HepG2 (cell line): ENCODE measurements around the gene GAREM1. TPM values are rescaled to one million over a fixed set of nuclear protein-coding genes. Genes with fewer than 3 reads are reported as not detected.

Experiments
- CEBPG ChIP-seq: IDR thresholded peaks from 2 replicates; pipeline ENCODE4 v1.6.1; 2016
- FOXP1 ChIP-seq, 2 experiments: fragments of 450-650 bp in 1 of 2; IDR thresholded peaks; 2 replicates each; pipeline ENCODE4 v1.6.1; 2017 to 2018; ENCODE audit warnings: antibody characterized with exemption in 1 of 2
- HDAC1 ChIP-seq: sonication (generic); formaldehyde crosslinking; IDR thresholded peaks from 2 replicates; pipeline ENCODE4 v1.5.1; 2020; ENCODE audit warnings: mild to moderate bottlenecking, missing genetic modification reagents
- HDAC2 ChIP-seq: sonication (generic); formaldehyde crosslinking; IDR thresholded peaks from 2 replicates; pipeline ENCODE4 v1.4.0; 2020; ENCODE audit warnings: missing genetic modification reagents
- KDM3A ChIP-seq: IDR thresholded peaks from 2 replicates; pipeline ENCODE4 v1.6.1; 2018; ENCODE audit warnings: low read depth, missing compliant biosample characterization
- PCBP1 ChIP-seq: fragments of 200-400 bp; formaldehyde crosslinking; IDR thresholded peaks from 2 replicates; pipeline ENCODE4 v1.6.1; 2017; ENCODE audit warnings: mild to moderate bottlenecking, low read depth, low read length, borderline replicate concordance
- PHF8 ChIP-seq: sonication (generic); formaldehyde crosslinking; IDR thresholded peaks from 2 replicates; pipeline ENCODE4 v1.5.0; 2020; ENCODE audit warnings: missing genetic modification reagents
- PPARG ChIP-seq: conservative IDR thresholded peaks from 2 replicates; pipeline ENCODE4 v1.6.1; 2016; ENCODE audit warnings: missing biosample characterization, missing genetic modification reagents
- SAP130 ChIP-seq: IDR thresholded peaks from 2 replicates; pipeline ENCODE4 v1.6.1; 2016; ENCODE audit warnings: low read depth
- SMAD1 ChIP-seq: sonication (generic); formaldehyde crosslinking; IDR thresholded peaks from 2 replicates; pipeline ENCODE4 v1.4.0; 2020; ENCODE audit warnings: missing genetic modification reagents, low read depth, mild to moderate bottlenecking, borderline replicate concordance
- ZNF10 ChIP-seq: sonication (generic); formaldehyde crosslinking; IDR thresholded peaks from 2 replicates; pipeline ENCODE4 v1.4.0; 2020; ENCODE audit warnings: mild to moderate bottlenecking, low read depth, missing genetic modification reagents, borderline replicate concordance
- polyA plus RNA-seq, 8 experiments: library from polyadenylated mRNA; depleted of rRNA in 3 of 8; stranded (reverse) in 7 of 8; unstranded in 1 of 8; fragments of >200 nt; fragmentation: Illumina TruSeq in 4 of 8; extraction: Trizol in 4 of 8; gene quantifications; 2 replicates each; pipeline versions ENCODE4 v1.2.1 to v1.2.3, GENCODE V29; 2011 to 2016; ENCODE audit warnings: low read depth in 4 of 8, missing spikeins in 1 of 8, mixed read lengths in 1 of 8; ENCODE audit not compliant: insufficient read depth in 1 of 8
- total RNA-seq, 5 experiments: library from RNA; depleted of rRNA; stranded (reverse); fragments of >200 nt; fragmentation: Illumina TruSeq; extraction: Trizol; gene quantifications; 2 replicates each; pipeline ENCODE4 v1.2.3, GENCODE V29; 2016; ENCODE audit warnings: low read depth in 1 of 5
- TF ChIP-seq, protein P1 (sequence below): sonication (generic); formaldehyde crosslinking; conservative IDR thresholded peaks from 2 replicates; pipeline ENCODE4 v1.4.0; 2020; ENCODE audit warnings: mild to moderate bottlenecking, missing genetic modification reagents, moderate library complexity
- TF ChIP-seq, protein P2 (sequence below): sonication (generic); formaldehyde crosslinking; IDR thresholded peaks from 2 replicates; pipeline ENCODE4 v1.5.0; 2020; ENCODE audit warnings: mild to moderate bottlenecking, missing genetic modification reagents, borderline replicate concordance
- TF ChIP-seq, protein P3 (sequence below): sonication (generic); formaldehyde crosslinking; IDR thresholded peaks from 2 replicates; pipeline ENCODE4 v1.8.1; 2023; ENCODE audit warnings: mild to moderate bottlenecking, missing genetic modification reagents
- TF ChIP-seq, protein P4 (sequence below): sonication (generic); formaldehyde crosslinking; IDR thresholded peaks from 2 replicates; pipeline ENCODE4 v1.4.0; 2020; ENCODE audit warnings: missing genetic modification reagents
- TF ChIP-seq, protein P5 (sequence below): sonication (generic); formaldehyde crosslinking; IDR thresholded peaks from 2 replicates; pipeline ENCODE4 v1.4.0; 2020; ENCODE audit warnings: missing genetic modification reagents

The GAREM1 gene
- total and polyA plus RNA-seq, 2 of the 13 experiments (the other 11 are each of a cell fraction or from before 2014, with no cell fraction given) = 2.5 to 2.9 TPM

DNA sequence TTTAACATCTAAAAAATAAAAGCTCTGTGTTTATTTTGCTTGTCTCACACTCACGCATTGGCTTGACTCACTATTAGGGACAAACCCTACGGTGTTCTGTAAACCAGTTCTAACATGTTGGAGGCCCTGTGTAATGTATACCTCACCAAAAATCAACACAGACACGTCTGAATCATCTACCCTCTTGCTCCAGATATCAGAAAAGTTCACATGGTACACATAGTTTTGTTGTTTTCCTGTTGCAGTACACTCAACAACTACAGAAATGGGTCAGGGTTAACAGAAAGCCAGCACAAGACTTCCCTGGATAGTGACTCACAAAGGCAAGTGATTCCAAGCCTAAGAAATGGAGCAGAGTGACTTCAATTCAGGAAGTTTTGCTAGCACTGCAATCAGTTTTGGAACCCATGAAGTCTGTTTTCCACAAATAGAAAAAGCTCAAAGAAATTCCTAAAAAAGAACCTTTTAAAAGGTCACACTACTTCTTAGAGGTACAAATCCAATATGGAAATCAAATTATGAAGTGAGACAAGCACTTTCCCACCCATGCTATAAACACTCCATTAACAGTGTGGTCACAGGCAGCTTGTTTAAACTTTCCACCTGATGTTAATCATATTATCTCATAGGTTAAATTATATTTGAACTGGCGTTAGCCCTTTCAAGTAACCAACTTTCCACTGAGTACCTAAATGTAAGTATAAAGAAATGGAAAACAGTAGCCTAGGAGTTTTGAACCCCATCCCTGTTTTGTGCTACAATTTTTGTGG, 87.4 kb downstream of the GAREM1 start (continued):
- TF ChIP-seq, protein P1, sequence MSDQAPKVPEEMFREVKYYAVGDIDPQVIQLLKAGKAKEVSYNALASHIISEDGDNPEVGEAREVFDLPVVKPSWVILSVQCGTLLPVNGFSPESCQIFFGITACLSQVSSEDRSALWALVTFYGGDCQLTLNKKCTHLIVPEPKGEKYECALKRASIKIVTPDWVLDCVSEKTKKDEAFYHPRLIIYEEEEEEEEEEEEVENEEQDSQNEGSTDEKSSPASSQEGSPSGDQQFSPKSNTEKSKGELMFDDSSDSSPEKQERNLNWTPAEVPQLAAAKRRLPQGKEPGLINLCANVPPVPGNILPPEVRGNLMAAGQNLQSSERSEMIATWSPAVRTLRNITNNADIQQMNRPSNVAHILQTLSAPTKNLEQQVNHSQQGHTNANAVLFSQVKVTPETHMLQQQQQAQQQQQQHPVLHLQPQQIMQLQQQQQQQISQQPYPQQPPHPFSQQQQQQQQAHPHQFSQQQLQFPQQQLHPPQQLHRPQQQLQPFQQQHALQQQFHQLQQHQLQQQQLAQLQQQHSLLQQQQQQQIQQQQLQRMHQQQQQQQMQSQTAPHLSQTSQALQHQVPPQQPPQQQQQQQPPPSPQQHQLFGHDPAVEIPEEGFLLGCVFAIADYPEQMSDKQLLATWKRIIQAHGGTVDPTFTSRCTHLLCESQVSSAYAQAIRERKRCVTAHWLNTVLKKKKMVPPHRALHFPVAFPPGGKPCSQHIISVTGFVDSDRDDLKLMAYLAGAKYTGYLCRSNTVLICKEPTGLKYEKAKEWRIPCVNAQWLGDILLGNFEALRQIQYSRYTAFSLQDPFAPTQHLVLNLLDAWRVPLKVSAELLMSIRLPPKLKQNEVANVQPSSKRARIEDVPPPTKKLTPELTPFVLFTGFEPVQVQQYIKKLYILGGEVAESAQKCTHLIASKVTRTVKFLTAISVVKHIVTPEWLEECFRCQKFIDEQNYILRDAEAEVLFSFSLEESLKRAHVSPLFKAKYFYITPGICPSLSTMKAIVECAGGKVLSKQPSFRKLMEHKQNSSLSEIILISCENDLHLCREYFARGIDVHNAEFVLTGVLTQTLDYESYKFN (CRISPR knock-in tag) = peak; percentile 69
- TF ChIP-seq KDM3A (CRISPR knock-in tag) = no peak
- TF ChIP-seq, protein P2, sequence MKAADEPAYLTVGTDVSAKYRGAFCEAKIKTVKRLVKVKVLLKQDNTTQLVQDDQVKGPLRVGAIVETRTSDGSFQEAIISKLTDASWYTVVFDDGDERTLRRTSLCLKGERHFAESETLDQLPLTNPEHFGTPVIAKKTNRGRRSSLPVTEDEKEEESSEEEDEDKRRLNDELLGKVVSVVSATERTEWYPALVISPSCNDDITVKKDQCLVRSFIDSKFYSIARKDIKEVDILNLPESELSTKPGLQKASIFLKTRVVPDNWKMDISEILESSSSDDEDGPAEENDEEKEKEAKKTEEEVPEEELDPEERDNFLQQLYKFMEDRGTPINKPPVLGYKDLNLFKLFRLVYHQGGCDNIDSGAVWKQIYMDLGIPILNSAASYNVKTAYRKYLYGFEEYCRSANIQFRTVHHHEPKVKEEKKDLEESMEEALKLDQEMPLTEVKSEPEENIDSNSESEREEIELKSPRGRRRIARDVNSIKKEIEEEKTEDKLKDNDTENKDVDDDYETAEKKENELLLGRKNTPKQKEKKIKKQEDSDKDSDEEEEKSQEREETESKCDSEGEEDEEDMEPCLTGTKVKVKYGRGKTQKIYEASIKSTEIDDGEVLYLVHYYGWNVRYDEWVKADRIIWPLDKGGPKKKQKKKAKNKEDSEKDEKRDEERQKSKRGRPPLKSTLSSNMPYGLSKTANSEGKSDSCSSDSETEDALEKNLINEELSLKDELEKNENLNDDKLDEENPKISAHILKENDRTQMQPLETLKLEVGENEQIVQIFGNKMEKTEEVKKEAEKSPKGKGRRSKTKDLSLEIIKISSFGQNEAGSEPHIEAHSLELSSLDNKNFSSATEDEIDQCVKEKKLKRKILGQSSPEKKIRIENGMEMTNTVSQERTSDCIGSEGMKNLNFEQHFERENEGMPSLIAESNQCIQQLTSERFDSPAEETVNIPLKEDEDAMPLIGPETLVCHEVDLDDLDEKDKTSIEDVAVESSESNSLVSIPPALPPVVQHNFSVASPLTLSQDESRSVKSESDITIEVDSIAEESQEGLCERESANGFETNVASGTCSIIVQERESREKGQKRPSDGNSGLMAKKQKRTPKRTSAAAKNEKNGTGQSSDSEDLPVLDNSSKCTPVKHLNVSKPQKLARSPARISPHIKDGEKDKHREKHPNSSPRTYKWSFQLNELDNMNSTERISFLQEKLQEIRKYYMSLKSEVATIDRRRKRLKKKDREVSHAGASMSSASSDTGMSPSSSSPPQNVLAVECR (CRISPR knock-in tag) = no peak
- TF ChIP-seq PCBP1 = no peak
- TF ChIP-seq, protein P3, sequence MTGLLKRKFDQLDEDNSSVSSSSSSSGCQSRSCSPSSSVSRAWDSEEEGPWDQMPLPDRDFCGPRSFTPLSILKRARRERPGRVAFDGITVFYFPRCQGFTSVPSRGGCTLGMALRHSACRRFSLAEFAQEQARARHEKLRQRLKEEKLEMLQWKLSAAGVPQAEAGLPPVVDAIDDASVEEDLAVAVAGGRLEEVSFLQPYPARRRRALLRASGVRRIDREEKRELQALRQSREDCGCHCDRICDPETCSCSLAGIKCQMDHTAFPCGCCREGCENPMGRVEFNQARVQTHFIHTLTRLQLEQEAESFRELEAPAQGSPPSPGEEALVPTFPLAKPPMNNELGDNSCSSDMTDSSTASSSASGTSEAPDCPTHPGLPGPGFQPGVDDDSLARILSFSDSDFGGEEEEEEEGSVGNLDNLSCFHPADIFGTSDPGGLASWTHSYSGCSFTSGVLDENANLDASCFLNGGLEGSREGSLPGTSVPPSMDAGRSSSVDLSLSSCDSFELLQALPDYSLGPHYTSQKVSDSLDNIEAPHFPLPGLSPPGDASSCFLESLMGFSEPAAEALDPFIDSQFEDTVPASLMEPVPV (CRISPR knock-in tag) = no peak
- no peak for TF ChIP-seq ZNF10 (CRISPR knock-in tag)
- TF ChIP-seq PPARG = peak; percentile 85
- TF ChIP-seq PHF8 (CRISPR knock-in tag) = no peak
- 0 out of 2 replicates have a peak, but pooled peaks have one; percentile 24 for TF ChIP-seq HDAC1 (CRISPR knock-in tag)
- TF ChIP-seq SAP130 (CRISPR knock-in tag) = peak; percentile 62
- no peak for TF ChIP-seq HDAC2
- TF ChIP-seq SMAD1 = no peak
- TF ChIP-seq FOXP1 (IDR thresholded peaks at IDR 0.05) = peak; percentile 89
- TF ChIP-seq FOXP1 (CRISPR knock-in tag; IDR thresholded peaks at IDR 0.05) = peak; percentile 94
- TF ChIP-seq, protein P4, sequence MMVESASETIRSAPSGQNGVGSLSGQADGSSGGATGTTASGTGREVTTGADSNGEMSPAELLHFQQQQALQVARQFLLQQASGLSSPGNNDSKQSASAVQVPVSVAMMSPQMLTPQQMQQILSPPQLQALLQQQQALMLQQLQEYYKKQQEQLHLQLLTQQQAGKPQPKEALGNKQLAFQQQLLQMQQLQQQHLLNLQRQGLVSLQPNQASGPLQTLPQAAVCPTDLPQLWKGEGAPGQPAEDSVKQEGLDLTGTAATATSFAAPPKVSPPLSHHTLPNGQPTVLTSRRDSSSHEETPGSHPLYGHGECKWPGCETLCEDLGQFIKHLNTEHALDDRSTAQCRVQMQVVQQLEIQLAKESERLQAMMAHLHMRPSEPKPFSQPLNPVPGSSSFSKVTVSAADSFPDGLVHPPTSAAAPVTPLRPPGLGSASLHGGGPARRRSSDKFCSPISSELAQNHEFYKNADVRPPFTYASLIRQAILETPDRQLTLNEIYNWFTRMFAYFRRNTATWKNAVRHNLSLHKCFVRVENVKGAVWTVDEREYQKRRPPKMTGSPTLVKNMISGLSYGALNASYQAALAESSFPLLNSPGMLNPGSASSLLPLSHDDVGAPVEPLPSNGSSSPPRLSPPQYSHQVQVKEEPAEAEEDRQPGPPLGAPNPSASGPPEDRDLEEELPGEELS = peak; percentile 70
- TF ChIP-seq, protein P5, sequence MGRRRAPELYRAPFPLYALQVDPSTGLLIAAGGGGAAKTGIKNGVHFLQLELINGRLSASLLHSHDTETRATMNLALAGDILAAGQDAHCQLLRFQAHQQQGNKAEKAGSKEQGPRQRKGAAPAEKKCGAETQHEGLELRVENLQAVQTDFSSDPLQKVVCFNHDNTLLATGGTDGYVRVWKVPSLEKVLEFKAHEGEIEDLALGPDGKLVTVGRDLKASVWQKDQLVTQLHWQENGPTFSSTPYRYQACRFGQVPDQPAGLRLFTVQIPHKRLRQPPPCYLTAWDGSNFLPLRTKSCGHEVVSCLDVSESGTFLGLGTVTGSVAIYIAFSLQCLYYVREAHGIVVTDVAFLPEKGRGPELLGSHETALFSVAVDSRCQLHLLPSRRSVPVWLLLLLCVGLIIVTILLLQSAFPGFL (CRISPR knock-in tag) = no peak
- no peak for TF ChIP-seq CEBPG
